Keratinocyte (primary cell): ENCODE measurements around the gene CREBRF. TPM values are rescaled to one million over a fixed set of nuclear protein-coding genes. Genes with fewer than 3 reads are reported as not detected.

ENCODE experiments used
- DNase-seq: peaks from one replicate; pipeline ENCODE4 v3.0.0-alpha.2; 2011; ENCODE audit warnings: low read depth, missing footprints, low spot score
- FAIRE-seq: peaks from 2 replicates; lab custom pipeline; 2011; peaks lifted over from hg19 to GRCh38; lab: Jason Lieb, UNC
- H2AFZ ChIP-seq: 2 replicates; pipeline ENCODE4 v1.6.0; 2012; ENCODE audit warnings: low read length, control low read depth, inconsistent platforms; ENCODE audit not compliant: control insufficient read depth
- H3K27ac ChIP-seq: 2 replicates; pipeline ENCODE4 v1.5.1; 2011; ENCODE audit warnings: low read length; ENCODE audit not compliant: control insufficient read depth, insufficient read depth
- H3K27me3 ChIP-seq: 3 replicates; pipeline ENCODE4 v1.6.0; 2011; ENCODE audit warnings: low read length; ENCODE audit not compliant: control insufficient read depth, insufficient read depth; ENCODE audit errors: extremely low read depth
- H3K36me3 ChIP-seq, 2 experiments: 2 replicates in 1 of 2; 3 replicates in 1 of 2; pipeline ENCODE4 v1.5.1; 2011; ENCODE audit warnings: low read length in 2 of 2, mild to moderate bottlenecking in 1 of 2; ENCODE audit not compliant: control insufficient read depth in 2 of 2, insufficient read depth in 2 of 2; ENCODE audit errors: extremely low read depth in 1 of 2
- H3K4me1 ChIP-seq: 3 replicates; pipeline ENCODE4 v1.5.1; 2011; ENCODE audit warnings: low read length; ENCODE audit not compliant: control insufficient read depth, insufficient read depth; ENCODE audit errors: extremely low read depth
- H3K4me2 ChIP-seq: 3 replicates; pipeline ENCODE4 v1.6.0; 2011; ENCODE audit warnings: low read depth, low read length; ENCODE audit not compliant: control insufficient read depth, insufficient read depth; ENCODE audit errors: extremely low read depth
- H3K4me3 ChIP-seq, 3 experiments: fragments of 200-600 bp in 1 of 3; sonication (generic) in 1 of 3; 2 replicates in 2 of 3; 3 replicates in 1 of 3; pipeline ENCODE4 v1.5.1; 2011 to 2016; ENCODE audit warnings: low read length in 3 of 3, mild to moderate bottlenecking in 3 of 3, control low read depth in 2 of 3, inconsistent platforms in 1 of 3, low read depth in 1 of 3, mixed read lengths in 1 of 3, mixed run types in 1 of 3, moderate library complexity in 1 of 3; ENCODE audit not compliant: control insufficient read depth in 2 of 3, insufficient read depth in 2 of 3; ENCODE audit errors: extremely low read depth in 1 of 3
- H3K79me2 ChIP-seq: 2 replicates; pipeline ENCODE4 v1.6.0; 2012; ENCODE audit warnings: low read length; ENCODE audit not compliant: control insufficient read depth, insufficient read depth
- H3K9ac ChIP-seq: 3 replicates; pipeline ENCODE4 v1.6.0; 2011; ENCODE audit warnings: low read length; ENCODE audit not compliant: control insufficient read depth, insufficient read depth; ENCODE audit errors: extremely low read depth
- H3K9me1 ChIP-seq: 3 replicates; pipeline ENCODE4 v1.6.0; 2011; ENCODE audit warnings: low read length; ENCODE audit not compliant: control insufficient read depth, insufficient read depth; ENCODE audit errors: extremely low read depth
- H3K9me3 ChIP-seq: 2 replicates; pipeline ENCODE4 v1.5.1; 2012; ENCODE audit warnings: low read depth, low read length; ENCODE audit not compliant: control insufficient read depth
- H4K20me1 ChIP-seq: 3 replicates; pipeline ENCODE4 v1.6.0; 2011; ENCODE audit warnings: low read length; ENCODE audit not compliant: control insufficient read depth, insufficient read depth; ENCODE audit errors: extremely low read depth
- CTCF ChIP-seq, 3 experiments: IDR thresholded peaks in 1 of 3; conservative IDR thresholded peaks in 1 of 3; optimal IDR thresholded peaks in 1 of 3; 2 replicates in 2 of 3; 3 replicates in 1 of 3; pipeline versions ENCODE3 to v1.5.1; 2011; ENCODE audit warnings: low read length in 3 of 3, mild to moderate bottlenecking in 3 of 3, moderate library complexity in 2 of 3, control low read depth in 1 of 3, inconsistent platforms in 1 of 3; ENCODE audit not compliant: insufficient read depth in 2 of 3; ENCODE audit errors: extremely low read depth in 1 of 3
- EZH2 ChIP-seq: IDR thresholded peaks from one replicate; pipeline ENCODE4 v1.6.1; 2012; ENCODE audit warnings: inconsistent platforms, mild to moderate bottlenecking, low read length, moderate library complexity
- dilution Hi-C: fragments of 300-500 bp; cut with MboI; formaldehyde crosslinking; loops from one replicate; pipeline ENCODE4 v1.7.0; 2020; ENCODE audit warnings: low sequenced_read_pairs; ENCODE audit not compliant: extremely low pct_ligation_motif_present
- polyA plus RNA-seq, 5 experiments: library from polyadenylated mRNA; depleted of rRNA in 3 of 5; stranded (reverse) in 3 of 5; stranded (forward) in 1 of 5; unstranded in 1 of 5; fragments of >200 nt; gene quantifications; 1 replicate in 1 of 5; 2 replicates in 3 of 5; 3 replicates in 1 of 5; pipeline versions ENCODE4 v1.2.1 to v1.2.3, GENCODE V29; 2011 to 2012; ENCODE audit warnings: missing spikeins in 2 of 5, low read depth in 1 of 5, low replicate concordance in 1 of 5

CREBRF gene
- polyA plus RNA-seq, 1 donor (not counting 4 experiments of a cell fraction or from before 2014, with no cell fraction given) = 4.1 TPM

GRCh38 chr5:173055042-173055721 lies 970 bp upstream of the CREBRF start:
- H3K4me1 ChIP-seq = peaks cover 27% of the 10 kb centered on the region
- H3K4me2 ChIP-seq = peak overlapping the region; percentile 82
- peak overlapping the region; percentile 72 for H2AFZ ChIP-seq
- peak overlapping the region; percentile 65 to 91 (median 78) for H3K4me3 ChIP-seq
- DNase-seq (no peak), FAIRE-seq (no peak)
- TF ChIP-seq EZH2 (no peak), CTCF (optimal IDR thresholded peaks at IDR 0.05 in 1 of 3, IDR thresholded peaks at IDR 0.05 in 1 of 3, conservative IDR thresholded peaks at IDR 0.05 in 1 of 3; ENCODE audit: extremely low read depth in 1 of 3, insufficient read depth in 2 of 3, low read length in 3 of 3) (no peak)
- no peaks in the 10 kb centered on the region for H3K27me3 ChIP-seq
- H3K36me3 ChIP-seq = no peaks in the 10 kb centered on the region
- dilution Hi-C loops = no loop called here
- H3K79me2 ChIP-seq = peaks cover 3% of the 10 kb centered on the region
- no peaks in the 10 kb centered on the region for H3K9me1 ChIP-seq
- peak overlapping the region; percentile 35 for H3K27ac ChIP-seq
- H4K20me1 ChIP-seq = no peaks in the 10 kb centered on the region
- no peaks in the 10 kb centered on the region for H3K9me3 ChIP-seq
- peak overlapping the region; percentile 91 for H3K9ac ChIP-seq

GRCh38 chr5:173055722-173055982 lies 500 bp upstream of the CREBRF start:
- peak overlapping the region; percentile 91 for H3K9ac ChIP-seq

More at GRCh38 chr5:173055722-173055982, 500 bp upstream of the CREBRF start:
- dilution Hi-C loops = no loop called here
- Histone ChIP-seq H3K27me3 (no peaks in the 10 kb centered on the region), H3K9me1 (no peaks in the 10 kb centered on the region), H3K4me3 (peak overlapping the region; percentile 65 to 91 (median 78)), H3K27ac (peak overlapping the region; percentile 35), H3K36me3 (no peaks in the 10 kb centered on the region), H2AFZ (peak overlapping the region; percentile 72), H3K79me2 (peaks cover 3% of the 10 kb centered on the region), H3K4me2 (peak overlapping the region; percentile 82), H4K20me1 (no peaks in the 10 kb centered on the region), H3K9me3 (no peaks in the 10 kb centered on the region), H3K4me1 (peaks cover 27% of the 10 kb centered on the region)
- TF ChIP-seq CTCF (optimal IDR thresholded peaks at IDR 0.05 in 1 of 3, IDR thresholded peaks at IDR 0.05 in 1 of 3, conservative IDR thresholded peaks at IDR 0.05 in 1 of 3; ENCODE audit: extremely low read depth in 1 of 3, insufficient read depth in 2 of 3, low read length in 3 of 3) = no peak
- TF ChIP-seq EZH2 = no peak
- DNase-seq (no peak), FAIRE-seq (no peak)
